H1 (cell line): ENCODE data around the gene OBP2B. TPM values are rescaled to one million over a fixed set of nuclear protein-coding genes. Genes with fewer than 3 reads are reported as not detected.

Experiments
- CTCF ChIA-PET: fragments of 300-600 bp; sonication (Branson Sonifier 250); formaldehyde crosslinking; loops from one replicate; lab custom pipeline; 2021; ENCODE audit not compliant: partially characterized antibody; lab: Charles Lee
- POLR2A ChIA-PET: fragments of 300-600 bp; sonication (Branson Sonifier 250); formaldehyde crosslinking; loops from one replicate; lab custom pipeline; 2021; ENCODE audit warnings: inconsistent platforms; ENCODE audit not compliant: partially characterized antibody; lab: Charles Lee
- DNase-seq, 2 experiments: peaks; one replicate each; pipeline versions ENCODE4 v3.0.0 to v3.0.0-alpha.2; 2010 to 2022; ENCODE audit warnings: low spot score in 2 of 2, low read depth in 1 of 2, mixed read lengths in 1 of 2
- FAIRE-seq: peaks from 2 replicates; lab custom pipeline; 2011; peaks lifted over from hg19 to GRCh38; lab: Jason Lieb, UNC
- H2AFZ ChIP-seq: 2 replicates; pipeline ENCODE4 v1.8.1; 2012; ENCODE audit warnings: low read length, inconsistent platforms
- H2AK5ac ChIP-seq: 2 replicates; pipeline ENCODE4 v1.6.1; 2013; ENCODE audit warnings: low read depth, low read length
- H2BK120ac ChIP-seq: replicated peaks from 2 replicates; pipeline ENCODE3; 2013; ENCODE audit warnings: low read depth, low read length, inconsistent platforms
- H2BK12ac ChIP-seq: 2 replicates; pipeline ENCODE4 v1.6.1; 2013; ENCODE audit warnings: low read depth, low read length
- H2BK15ac ChIP-seq: 2 replicates; pipeline ENCODE4 v1.6.1; 2013; ENCODE audit warnings: low read length
- H2BK20ac ChIP-seq: 2 replicates; pipeline ENCODE4 v1.6.1; 2013; ENCODE audit warnings: low read length
- H2BK5ac ChIP-seq: 2 replicates; pipeline ENCODE4 v1.6.1; 2013; ENCODE audit warnings: low read depth, low read length
- H3K14ac ChIP-seq: 2 replicates; pipeline ENCODE4 v1.6.1; 2013; ENCODE audit warnings: inconsistent platforms; ENCODE audit not compliant: insufficient read length
- H3K18ac ChIP-seq: 2 replicates; pipeline ENCODE4 v1.6.1; 2013; ENCODE audit warnings: low read length; ENCODE audit errors: extremely low read depth
- H3K23ac ChIP-seq: 2 replicates; pipeline ENCODE4 v1.6.1; 2013; ENCODE audit warnings: inconsistent platforms; ENCODE audit not compliant: insufficient read length
- H3K23me2 ChIP-seq: 2 replicates; pipeline ENCODE4 v1.6.1; 2013; ENCODE audit warnings: low read depth, low read length
- H3K27ac ChIP-seq: 2 replicates; pipeline ENCODE4 v1.6.1; 2011; ENCODE audit warnings: low read depth, low read length, inconsistent platforms
- H3K27me3 ChIP-seq, 4 experiments: replicated peaks in 1 of 4; 1 replicate in 1 of 4; 2 replicates in 3 of 4; pipeline versions ENCODE4 v1.6.1 to v1.8.1; 2011 to 2013; ENCODE audit warnings: low read length in 3 of 4, mild to moderate bottlenecking in 3 of 4, inconsistent platforms in 2 of 4, mixed read lengths in 2 of 4, moderate library complexity in 1 of 4; ENCODE audit not compliant: control insufficient read depth in 3 of 4, insufficient read depth in 3 of 4; ENCODE audit errors: extremely low read depth in 1 of 4
- H3K36me3 ChIP-seq, 4 experiments: 2 replicates each; pipeline versions ENCODE4 v1.6.1 to v1.8.1; 2011 to 2013; ENCODE audit warnings: mild to moderate bottlenecking in 4 of 4, low read length in 3 of 4, moderate library complexity in 2 of 4, control low read depth in 1 of 4, inconsistent platforms in 1 of 4; ENCODE audit not compliant: insufficient read depth in 4 of 4, control insufficient read depth in 2 of 4
- H3K4ac ChIP-seq: replicated peaks from 2 replicates; pipeline ENCODE3; 2013; ENCODE audit warnings: low read length, low read depth, mixed read lengths, inconsistent platforms; ENCODE audit not compliant: insufficient read length
- H3K4me1 ChIP-seq, 4 experiments: replicated peaks in 1 of 4; 1 replicate in 1 of 4; 2 replicates in 3 of 4; pipeline versions ENCODE4 v1.6.1 to v1.8.1; 2011 to 2013; ENCODE audit warnings: low read length in 3 of 4, inconsistent platforms in 2 of 4, mixed read lengths in 1 of 4; ENCODE audit not compliant: insufficient read depth in 4 of 4, control insufficient read depth in 3 of 4
- H3K4me2 ChIP-seq, 2 experiments: 2 replicates each; pipeline versions ENCODE4 v1.6.1 to v1.8.1; 2011 to 2013; ENCODE audit warnings: low read depth in 2 of 2, low read length in 2 of 2, control low read depth in 1 of 2, inconsistent platforms in 1 of 2, mild to moderate bottlenecking in 1 of 2; ENCODE audit not compliant: insufficient read depth in 1 of 2
- H3K4me3 ChIP-seq, 4 experiments: fragments of 200-600, 300-600 bp in 1 of 4; sonication (generic), shearing (Covaris generic), sonication (Bioruptor Twin) in 1 of 4; 2 replicates each; pipeline versions ENCODE4 v1.5.1 to v1.8.1; 2011 to 2016; ENCODE audit warnings: low read length in 4 of 4, low read depth in 3 of 4, control low read depth in 2 of 4, inconsistent platforms in 2 of 4, mild to moderate bottlenecking in 2 of 4, mixed read lengths in 1 of 4, moderate library complexity in 1 of 4; ENCODE audit not compliant: insufficient read depth in 2 of 4; ENCODE audit errors: extremely low read depth in 1 of 4
- H3K56ac ChIP-seq: replicated peaks from 2 replicates; pipeline ENCODE3; 2013; ENCODE audit warnings: low read depth, mild to moderate bottlenecking, mixed read lengths, low read length, inconsistent platforms; ENCODE audit not compliant: insufficient read length
- H3K79me1 ChIP-seq: 2 replicates; pipeline ENCODE4 v1.6.1; 2013; ENCODE audit warnings: low read depth, low read length, control low read depth
- H3K79me2 ChIP-seq, 2 experiments: 2 replicates each; pipeline versions ENCODE4 v1.6.1 to v1.8.1; 2012 to 2013; ENCODE audit warnings: low read length in 2 of 2, mild to moderate bottlenecking in 2 of 2, inconsistent platforms in 1 of 2; ENCODE audit not compliant: insufficient read depth in 2 of 2, control insufficient read depth in 1 of 2
- H3K9ac ChIP-seq, 4 experiments: replicated peaks in 1 of 4; 1 replicate in 1 of 4; 2 replicates in 3 of 4; pipeline versions ENCODE4 v1.6.1 to v1.8.1; 2011 to 2013; ENCODE audit warnings: low read depth in 3 of 4, low read length in 3 of 4, control low read depth in 2 of 4, mild to moderate bottlenecking in 2 of 4, moderate library complexity in 2 of 4, inconsistent platforms in 1 of 4; ENCODE audit errors: extremely low read depth in 1 of 4
- H3K9me3 ChIP-seq, 2 experiments: 2 replicates each; pipeline versions ENCODE4 v1.6.1 to v1.8.1; 2012 to 2013; ENCODE audit warnings: mild to moderate bottlenecking in 2 of 2, moderate library complexity in 2 of 2, control low read depth in 1 of 2, inconsistent platforms in 1 of 2, low read depth in 1 of 2, low read length in 1 of 2, mixed read lengths in 1 of 2; ENCODE audit not compliant: insufficient read depth in 2 of 2
- H4K20me1 ChIP-seq, 2 experiments: replicated peaks in 1 of 2; 2 replicates each; pipeline versions ENCODE3 to v1.8.1; 2011 to 2013; ENCODE audit warnings: inconsistent platforms in 2 of 2, low read length in 2 of 2, mild to moderate bottlenecking in 1 of 2; ENCODE audit not compliant: insufficient read depth in 2 of 2, control insufficient read depth in 1 of 2
- H4K5ac ChIP-seq: 2 replicates; pipeline ENCODE4 v1.6.1; 2013; ENCODE audit warnings: low read length, low read depth, mixed read lengths, inconsistent platforms; ENCODE audit not compliant: insufficient read length
- H4K8ac ChIP-seq: 2 replicates; pipeline ENCODE4 v1.8.0; 2013; ENCODE audit warnings: mild to moderate bottlenecking, moderate library complexity, low read length, inconsistent platforms; ENCODE audit not compliant: insufficient read depth; ENCODE audit errors: extremely low read depth
- H4K91ac ChIP-seq: replicated peaks from 2 replicates; pipeline ENCODE3; 2013; ENCODE audit warnings: low read length, mixed read lengths, inconsistent platforms; ENCODE audit not compliant: insufficient read length
- JUN ChIP-seq: IDR thresholded peaks from 2 replicates; pipeline ENCODE4 v1.6.1; 2011; ENCODE audit warnings: low read depth, mild to moderate bottlenecking, improper control_type of control experiment, low read length
- KDM4A ChIP-seq: IDR thresholded peaks from one replicate; pipeline ENCODE4 v1.7.1; 2012; ENCODE audit warnings: low read depth, mild to moderate bottlenecking, moderate library complexity, low read length, inconsistent platforms; ENCODE audit not compliant: severe bottlenecking
- NRF1 ChIP-seq: IDR thresholded peaks from 2 replicates; pipeline ENCODE4 v1.6.1; 2011; ENCODE audit warnings: mild to moderate bottlenecking, low read depth, low read length, improper control_type of control experiment
- RFX5 ChIP-seq: IDR thresholded peaks from 2 replicates; pipeline ENCODE4 v1.6.1; 2011; ENCODE audit warnings: low read depth, low read length, improper control_type of control experiment, borderline replicate concordance
- TBP ChIP-seq: IDR thresholded peaks from 2 replicates; pipeline ENCODE4 v1.6.1; 2011; ENCODE audit warnings: low read depth, low read length, improper control_type of control experiment
- WGBS, 2 experiments: shearing (Covaris generic) in 1 of 2; methylation state at CpG; one replicate each; pipeline versions ENCODE4 v1.1.6 to v1.1.7; 2013 to 2015; ENCODE audit warnings: low lambda C conversion rate in 2 of 2, mixed read lengths in 2 of 2, inconsistent platforms in 1 of 2, low coverage in 1 of 2, missing lambda C conversion rate in 1 of 2; ENCODE audit not compliant: insufficient replicate concordance in 2 of 2, insufficient coverage in 1 of 2, insufficient read length in 1 of 2; ENCODE audit errors: extremely low coverage in 1 of 2, missing lambda C conversion rate in 1 of 2; 5-methylcytosine and 5-hydroxymethylcytosine counted together
- polyA plus RNA-seq, 7 experiments: library from polyadenylated mRNA; depleted of rRNA in 3 of 7; stranded (reverse) in 5 of 7; unstranded in 2 of 7; fragments of >200 nt in 5 of 7; fragments of 200-250 nt in 2 of 7; gene quantifications; 1 replicate in 5 of 7; 2 replicates in 1 of 7; 4 replicates in 1 of 7; pipeline versions ENCODE4 v1.2.1 to v1.2.3, GENCODE V29; 2011 to 2013; ENCODE audit warnings: missing spikeins in 2 of 7, mixed read lengths in 2 of 7
- total RNA-seq: library from RNA; stranded (reverse); fragmentation: NEBNext Ultra II Directional; extraction: Animal tissue kit (Norgen Biotek cat#: 25700); gene quantifications from 2 replicates; pipeline ENCODE4 v1.2.1, GENCODE V29; 2021
- TF ChIP-seq, protein P1 (sequence below): IDR thresholded peaks from 2 replicates; pipeline ENCODE4 v1.6.1; 2011; ENCODE audit warnings: low read length, improper control_type of control experiment
- TF ChIP-seq, protein P2 (sequence below): IDR thresholded peaks from 2 replicates; pipeline ENCODE4 v1.6.1; 2012; ENCODE audit warnings: inconsistent platforms
- TF ChIP-seq, protein P3 (sequence below): IDR thresholded peaks from 2 replicates; pipeline ENCODE4 v1.6.1; 2012; ENCODE audit warnings: low read length, inconsistent platforms

OBP2B gene
- total and polyA plus RNA-seq, 2 of the 8 experiments (the other 6 are each of a cell fraction or from before 2014, with no cell fraction given), result not detected

DNA sequence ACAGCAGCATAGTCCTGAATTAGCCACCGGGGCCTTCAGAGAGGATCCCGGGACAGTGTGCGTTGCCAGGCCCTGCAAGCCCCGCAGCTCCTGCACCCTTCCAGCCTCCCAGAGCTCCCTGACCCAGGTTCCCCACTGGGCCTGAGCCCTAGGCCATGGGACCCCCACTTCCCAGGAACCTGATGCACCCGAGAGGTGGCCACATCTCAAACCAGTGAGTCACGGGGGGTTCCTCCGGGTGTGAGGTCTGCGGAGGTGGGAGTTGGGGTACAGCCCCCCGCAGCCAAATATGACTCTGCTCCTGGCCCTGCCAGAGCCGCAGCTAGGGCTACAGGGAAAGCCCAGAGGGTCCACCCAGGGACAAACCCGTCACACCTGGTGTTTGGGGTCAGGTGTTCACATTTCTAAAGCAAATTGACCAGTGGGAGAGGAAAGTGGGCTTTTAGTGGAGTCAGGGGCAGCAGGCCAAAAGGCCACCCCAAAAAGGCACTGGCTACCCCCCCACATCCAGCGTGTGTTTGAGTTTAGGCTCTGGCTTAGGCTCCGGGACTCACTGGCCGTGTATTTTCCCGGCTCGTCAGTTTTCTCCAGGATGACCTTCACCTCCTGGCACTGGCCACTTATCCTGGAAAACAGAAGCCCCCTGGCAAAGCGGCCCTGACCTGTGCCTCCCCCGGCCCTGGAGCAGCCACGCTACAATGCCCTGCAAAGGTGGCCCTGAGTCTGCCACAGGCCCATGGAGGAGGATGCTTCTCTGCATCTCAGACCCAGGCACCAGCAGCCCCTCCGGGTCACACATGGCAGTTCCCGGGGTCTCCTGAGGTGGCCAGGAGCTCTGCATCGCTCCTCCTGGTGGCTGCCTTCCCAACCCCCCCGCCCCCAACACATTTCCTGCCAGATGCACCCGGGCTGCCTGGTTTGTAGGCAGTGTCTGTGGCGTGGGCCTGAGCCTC is 17.4 kb upstream of the OBP2B start:
- Histone ChIP-seq H3K56ac (no peak overlapping the region), H3K14ac (no peak overlapping the region), H2BK20ac (no peak overlapping the region), H2BK5ac (no peak overlapping the region), H3K27ac (no peak overlapping the region), H2BK12ac (no peak overlapping the region), H4K5ac (no peak overlapping the region), H3K18ac (no peak overlapping the region), H3K79me1 (no peaks in the 10 kb centered on the region), H3K27me3 (no peaks in the 10 kb centered on the region; a peak in 1 of 7 replicates), H3K23me2 (no peaks in the 10 kb centered on the region; the same call in 1 of the 2 replicates), H3K36me3 (no peaks in the 10 kb centered on the region), H2AK5ac (no peak overlapping the region), H3K4me3 (no peak overlapping the region), H2BK120ac (no peak overlapping the region), H4K8ac (no peak overlapping the region), H4K91ac (no peak overlapping the region), H3K4me2 (no peak overlapping the region), H3K4ac (no peak overlapping the region), H3K4me1 (no peaks in the 10 kb centered on the region), H3K23ac (no peak overlapping the region), H3K9ac (no peak overlapping the region), H3K9me3 (peaks cover 0 to 2% of the 10 kb centered on the region in 2 experiments; a peak in 1 of 4 replicates), H2AFZ (no peak overlapping the region), H2BK15ac (no peak overlapping the region), H3K79me2 (no peaks in the 10 kb centered on the region), H4K20me1 (peaks cover 0 to 1% of the 10 kb centered on the region in 2 experiments)
- DNase-seq (peak in 1 of 2 experiments; percentile 38), FAIRE-seq (no peak)
- ChIA-PET POLR2A (no interaction called here), CTCF (interaction anchor here (0.7 to 1.9 kb wide), 4 partner anchors 12 to 40 kb away, joined by 3 to 10 read pairs (median 4); no protein-coding TSS in a partner anchor)
- 94% methylated on average over 22 of the region's 25 CpGs; no CpG with 5 or more reads in 1 of the 2 experiments for WGBS, 2 experiments
- TF ChIP-seq, protein P1, sequence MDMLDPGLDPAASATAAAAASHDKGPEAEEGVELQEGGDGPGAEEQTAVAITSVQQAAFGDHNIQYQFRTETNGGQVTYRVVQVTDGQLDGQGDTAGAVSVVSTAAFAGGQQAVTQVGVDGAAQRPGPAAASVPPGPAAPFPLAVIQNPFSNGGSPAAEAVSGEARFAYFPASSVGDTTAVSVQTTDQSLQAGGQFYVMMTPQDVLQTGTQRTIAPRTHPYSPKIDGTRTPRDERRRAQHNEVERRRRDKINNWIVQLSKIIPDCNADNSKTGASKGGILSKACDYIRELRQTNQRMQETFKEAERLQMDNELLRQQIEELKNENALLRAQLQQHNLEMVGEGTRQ, result no peak
- TF ChIP-seq, protein P2, sequence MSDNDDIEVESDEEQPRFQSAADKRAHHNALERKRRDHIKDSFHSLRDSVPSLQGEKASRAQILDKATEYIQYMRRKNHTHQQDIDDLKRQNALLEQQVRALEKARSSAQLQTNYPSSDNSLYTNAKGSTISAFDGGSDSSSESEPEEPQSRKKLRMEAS, result no peak
- TF ChIP-seq RFX5, result no peak
- TF ChIP-seq TBP, result no peak
- no peak for TF ChIP-seq JUN
- TF ChIP-seq NRF1, result no peak
- no peak for TF ChIP-seq KDM4A
- TF ChIP-seq, protein P3, sequence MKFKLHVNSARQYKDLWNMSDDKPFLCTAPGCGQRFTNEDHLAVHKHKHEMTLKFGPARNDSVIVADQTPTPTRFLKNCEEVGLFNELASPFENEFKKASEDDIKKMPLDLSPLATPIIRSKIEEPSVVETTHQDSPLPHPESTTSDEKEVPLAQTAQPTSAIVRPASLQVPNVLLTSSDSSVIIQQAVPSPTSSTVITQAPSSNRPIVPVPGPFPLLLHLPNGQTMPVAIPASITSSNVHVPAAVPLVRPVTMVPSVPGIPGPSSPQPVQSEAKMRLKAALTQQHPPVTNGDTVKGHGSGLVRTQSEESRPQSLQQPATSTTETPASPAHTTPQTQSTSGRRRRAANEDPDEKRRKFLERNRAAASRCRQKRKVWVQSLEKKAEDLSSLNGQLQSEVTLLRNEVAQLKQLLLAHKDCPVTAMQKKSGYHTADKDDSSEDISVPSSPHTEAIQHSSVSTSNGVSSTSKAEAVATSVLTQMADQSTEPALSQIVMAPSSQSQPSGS, result no peak
